ENCODE results near the gene GNGT2. TPM values are rescaled to one million over a fixed set of nuclear protein-coding genes. Genes with fewer than 3 reads are reported as not detected.
A peak's percentile ranks its signal among the peaks of the same experiment; 100 is the strongest.

GNGT2 gene
- polyA plus RNA-seq (2013, experiment 1 of 2) = 2.1 TPM
- 2.1 TPM for polyA plus RNA-seq (2013, experiment 2 of 2)

- H3K4me1 ChIP-seq (ENCODE audit: control insufficient read depth, insufficient read depth, low read length, poor library complexity, severe bottlenecking) = peaks cover 16% of the 10 kb centered on the region
- no peaks in the 10 kb centered on the region for H3K9me3 ChIP-seq (ENCODE audit: control insufficient read depth, low read length)
- 49 to 50% methylated on average over 17 to 18 of the region's 22 CpGs for WGBS, 2 experiments (ENCODE audit: insufficient coverage in 2 of 2)
- peaks cover 3% of the 10 kb centered on the region for H3K36me3 ChIP-seq (ENCODE audit: control insufficient read depth, insufficient read depth, low read length)
- H3K4me3 ChIP-seq (ENCODE audit: extremely low read depth, insufficient read depth, low read length, poor library complexity, severe bottlenecking) = peak within 1 kb of the TSS; percentile 37
- H3K27ac ChIP-seq (ENCODE audit: low read depth, low read length, severe bottlenecking) = peak within 1 kb of the TSS; percentile 64
Observed at GRCh38 chr17:49210158-49211029, at the start of gene GNGT2, which contains the start of gene ABI3. Gene GNGT2 (minus strand): TSS chr17:49210574. CDS start chr17:49207422, 3,152 bp downstream. Gene ABI3 (plus strand): TSS chr17:49210707. CDS start chr17:49210725, 18 bp downstream.

DNA sequence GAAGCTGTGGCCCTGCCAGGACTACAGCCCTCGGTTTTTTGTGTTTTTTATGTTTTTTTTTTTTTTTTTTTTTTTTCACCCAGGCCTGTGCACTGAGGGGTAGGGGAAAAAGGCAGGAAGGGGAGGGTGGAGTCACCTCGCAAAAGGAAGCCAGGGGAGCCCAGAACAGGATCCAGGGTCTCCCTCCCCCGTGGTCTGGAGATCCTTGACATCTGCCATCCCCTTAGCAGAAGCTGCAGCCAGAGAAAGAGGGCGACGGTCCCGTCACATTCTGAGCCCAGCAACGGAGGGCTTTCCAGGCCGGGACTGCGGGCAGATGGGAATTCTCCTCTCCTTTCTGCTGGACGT is 49.3 kb upstream of the GNGT2 start:
- Histone ChIP-seq H3K9me3 (ENCODE audit: control insufficient read depth, low read length) (no peaks in the 10 kb centered on the region), H3K4me1 (ENCODE audit: control insufficient read depth, insufficient read depth, low read length, poor library complexity, severe bottlenecking) (peaks cover 5% of the 10 kb centered on the region), H3K27ac (ENCODE audit: low read depth, low read length, severe bottlenecking) (peak overlapping the region; percentile 94), H3K4me3 (ENCODE audit: extremely low read depth, insufficient read depth, low read length, poor library complexity, severe bottlenecking) (peak overlapping the region; percentile 35), H3K36me3 (ENCODE audit: control insufficient read depth, insufficient read depth, low read length) (no peaks in the 10 kb centered on the region)
- WGBS, 2 experiments (ENCODE audit: insufficient coverage in 2 of 2) = 24 to 43% methylated on average over 2 to 9 of the region's 10 CpGs

GRCh38 chr17:49258394-49258793 is 48.0 kb upstream of the GNGT2 start:
- Histone ChIP-seq H3K9me3 (ENCODE audit: control insufficient read depth, low read length) (no peaks in the 10 kb centered on the region), H3K27ac (ENCODE audit: low read depth, low read length, severe bottlenecking) (no peak overlapping the region), H3K36me3 (ENCODE audit: control insufficient read depth, insufficient read depth, low read length) (no peaks in the 10 kb centered on the region), H3K4me1 (ENCODE audit: control insufficient read depth, insufficient read depth, low read length, poor library complexity, severe bottlenecking) (peaks cover 5% of the 10 kb centered on the region), H3K4me3 (ENCODE audit: extremely low read depth, insufficient read depth, low read length, poor library complexity, severe bottlenecking) (no peak overlapping the region)
- WGBS, 2 experiments (ENCODE audit: insufficient coverage in 2 of 2) = 88 to 100% methylated on average over 2 of the region's 3 CpGs

DNA sequence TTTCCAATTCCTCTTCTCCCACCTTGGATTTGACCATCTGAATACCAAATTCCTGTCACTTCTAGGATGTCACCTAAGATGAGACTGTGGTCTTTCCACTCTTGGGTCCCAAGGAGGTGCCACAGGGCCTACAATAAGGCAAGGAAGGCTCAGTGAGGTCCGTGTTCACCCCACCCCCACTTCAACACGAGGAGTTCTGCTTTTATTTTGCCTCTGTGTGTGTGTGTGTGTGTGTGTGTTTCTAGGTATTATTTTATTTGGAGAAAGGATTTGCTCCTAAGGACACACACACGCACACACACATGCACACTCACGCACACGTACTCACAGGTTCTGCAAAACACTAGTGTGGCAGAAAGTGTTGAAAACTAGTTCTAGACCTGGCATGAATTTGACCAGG is 44.8 kb upstream of the GNGT2 start:
- H3K27ac ChIP-seq (ENCODE audit: low read depth, low read length, severe bottlenecking) = no peak overlapping the region
- no peaks in the 10 kb centered on the region for H3K36me3 ChIP-seq (ENCODE audit: control insufficient read depth, insufficient read depth, low read length)
- no peak overlapping the region for H3K4me3 ChIP-seq (ENCODE audit: extremely low read depth, insufficient read depth, low read length, poor library complexity, severe bottlenecking)
- no peaks in the 10 kb centered on the region for H3K9me3 ChIP-seq (ENCODE audit: control insufficient read depth, low read length)
- WGBS, 2 experiments (ENCODE audit: insufficient coverage in 2 of 2) = 95 to 100% methylated on average over 1 to 3 of the region's 5 CpGs
- H3K4me1 ChIP-seq (ENCODE audit: control insufficient read depth, insufficient read depth, low read length, poor library complexity, severe bottlenecking) = no peaks in the 10 kb centered on the region

- Histone ChIP-seq H3K4me1 (ENCODE audit: control insufficient read depth, insufficient read depth, low read length, poor library complexity, severe bottlenecking) (no peaks in the 10 kb centered on the region), H3K9me3 (ENCODE audit: control insufficient read depth, low read length) (no peaks in the 10 kb centered on the region), H3K27ac (ENCODE audit: low read depth, low read length, severe bottlenecking) (no peak overlapping the region), H3K4me3 (ENCODE audit: extremely low read depth, insufficient read depth, low read length, poor library complexity, severe bottlenecking) (no peak overlapping the region), H3K36me3 (ENCODE audit: control insufficient read depth, insufficient read depth, low read length) (no peaks in the 10 kb centered on the region)
- WGBS, 2 experiments (ENCODE audit: insufficient coverage in 2 of 2) = 50 to 64% methylated on average over 1 to 2 of the region's 4 CpGs
Observed at GRCh38 chr17:49254066-49254465, 43.7 kb upstream of the GNGT2 start.

- 95 to 97% methylated on average over 5 to 6 of the region's 6 CpGs for WGBS, 2 experiments (ENCODE audit: insufficient coverage in 2 of 2)
- Histone ChIP-seq H3K9me3 (ENCODE audit: control insufficient read depth, low read length) (no peaks in the 10 kb centered on the region), H3K4me1 (ENCODE audit: control insufficient read depth, insufficient read depth, low read length, poor library complexity, severe bottlenecking) (no peaks in the 10 kb centered on the region), H3K27ac (ENCODE audit: low read depth, low read length, severe bottlenecking) (no peak overlapping the region), H3K4me3 (ENCODE audit: extremely low read depth, insufficient read depth, low read length, poor library complexity, severe bottlenecking) (no peak overlapping the region), H3K36me3 (ENCODE audit: control insufficient read depth, insufficient read depth, low read length) (no peaks in the 10 kb centered on the region)
Observed at GRCh38 chr17:49252148-49252695, 41.8 kb upstream of the GNGT2 start.

GRCh38 chr17:49249890-49250522 is 39.6 kb upstream of the GNGT2 start:
- Histone ChIP-seq H3K9me3 (ENCODE audit: control insufficient read depth, low read length) (no peaks in the 10 kb centered on the region), H3K36me3 (ENCODE audit: control insufficient read depth, insufficient read depth, low read length) (no peaks in the 10 kb centered on the region), H3K27ac (ENCODE audit: low read depth, low read length, severe bottlenecking) (no peak overlapping the region), H3K4me1 (ENCODE audit: control insufficient read depth, insufficient read depth, low read length, poor library complexity, severe bottlenecking) (no peaks in the 10 kb centered on the region), H3K4me3 (ENCODE audit: extremely low read depth, insufficient read depth, low read length, poor library complexity, severe bottlenecking) (no peak overlapping the region)
- 92 to 95% methylated on average over 10 to 11 of the region's 12 CpGs for WGBS, 2 experiments (ENCODE audit: insufficient coverage in 2 of 2)

DNA sequence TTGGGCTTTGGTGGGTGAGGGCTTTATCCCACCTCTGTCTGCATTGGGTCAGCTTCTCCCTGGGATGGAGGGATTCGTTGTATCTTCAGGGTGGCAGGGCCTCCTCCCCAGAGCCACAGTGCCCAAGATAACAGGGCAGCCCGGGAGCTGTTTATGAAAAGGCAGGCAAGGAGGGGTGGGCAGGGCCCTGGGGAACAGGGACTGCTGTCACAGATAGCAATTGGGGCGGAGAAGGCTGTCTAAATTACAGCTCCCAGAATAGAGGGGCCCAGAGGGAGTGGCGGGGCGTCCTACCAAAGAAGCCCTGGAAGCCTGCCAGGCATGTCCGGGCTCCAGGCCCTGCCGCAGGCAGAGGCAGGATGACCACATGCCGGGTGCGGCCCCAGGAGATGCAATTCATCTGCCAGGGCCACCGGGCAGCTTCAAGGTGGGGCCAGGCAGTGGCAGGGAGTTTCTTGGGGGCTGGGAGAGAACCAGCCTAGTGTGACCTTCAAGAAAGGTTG is 39.0 kb upstream of the GNGT2 start:
- no peak overlapping the region for H3K4me3 ChIP-seq (ENCODE audit: extremely low read depth, insufficient read depth, low read length, poor library complexity, severe bottlenecking)
- WGBS, 2 experiments (ENCODE audit: insufficient coverage in 2 of 2) = 70 to 84% methylated on average over 8 to 9 of the region's 10 CpGs
- H3K9me3 ChIP-seq (ENCODE audit: control insufficient read depth, low read length) = no peaks in the 10 kb centered on the region
- H3K36me3 ChIP-seq (ENCODE audit: control insufficient read depth, insufficient read depth, low read length) = no peaks in the 10 kb centered on the region
- no peaks in the 10 kb centered on the region for H3K4me1 ChIP-seq (ENCODE audit: control insufficient read depth, insufficient read depth, low read length, poor library complexity, severe bottlenecking)
- no peak overlapping the region for H3K27ac ChIP-seq (ENCODE audit: low read depth, low read length, severe bottlenecking)

DNA sequence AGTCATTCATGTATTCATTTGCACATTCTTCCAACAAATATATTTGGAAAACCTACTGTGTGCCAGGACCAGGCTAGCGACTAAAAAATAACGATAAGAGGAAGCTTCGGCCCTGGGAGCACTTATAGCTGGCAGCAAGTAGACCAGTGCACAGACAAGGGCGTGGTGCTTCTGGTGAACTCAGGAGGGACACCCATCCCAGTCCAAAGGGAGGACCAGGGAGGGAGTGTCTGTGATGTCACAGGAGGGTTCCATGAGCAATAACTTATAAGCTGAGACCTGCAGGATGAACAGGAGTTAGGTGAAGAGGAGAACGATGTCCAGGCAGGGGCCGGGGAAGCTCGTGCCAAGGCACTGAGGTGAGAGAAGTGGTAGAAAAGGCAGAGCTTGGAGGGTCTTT is 37.6 kb upstream of the GNGT2 start:
- WGBS, 2 experiments (ENCODE audit: insufficient coverage in 2 of 2) = 96 to 98% methylated on average over 7 of the region's 7 CpGs

DNA sequence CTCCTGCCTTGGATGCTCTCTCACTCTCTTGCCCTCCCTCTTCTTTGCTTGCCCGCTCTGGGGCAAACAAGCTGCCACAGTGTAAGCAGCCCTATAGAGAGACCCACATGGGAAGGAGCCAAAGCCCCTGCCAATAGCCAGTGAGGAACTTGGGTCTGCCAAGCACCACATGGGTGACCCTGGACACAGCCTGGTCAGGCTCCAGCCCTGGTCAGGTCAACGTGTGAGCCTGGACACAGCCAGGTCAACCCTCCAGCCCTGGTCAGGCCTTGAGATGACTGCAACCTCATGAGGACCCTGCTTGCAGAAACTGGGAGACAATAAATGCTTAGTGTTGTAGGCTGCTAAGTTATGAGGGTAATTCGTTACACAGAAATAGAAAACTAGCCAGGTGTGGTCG is 34.5 kb upstream of the GNGT2 start:
- Histone ChIP-seq H3K4me1 (ENCODE audit: control insufficient read depth, insufficient read depth, low read length, poor library complexity, severe bottlenecking) (no peaks in the 10 kb centered on the region), H3K27ac (ENCODE audit: low read depth, low read length, severe bottlenecking) (no peak overlapping the region), H3K36me3 (ENCODE audit: control insufficient read depth, insufficient read depth, low read length) (no peaks in the 10 kb centered on the region), H3K4me3 (ENCODE audit: extremely low read depth, insufficient read depth, low read length, poor library complexity, severe bottlenecking) (no peak overlapping the region), H3K9me3 (ENCODE audit: control insufficient read depth, low read length) (no peaks in the 10 kb centered on the region)
- 91 to 96% methylated on average over 4 of the region's 4 CpGs for WGBS, 2 experiments (ENCODE audit: insufficient coverage in 2 of 2)

More for the DNA sequence above, 37.6 kb upstream of the GNGT2 start:
- H3K36me3 ChIP-seq (ENCODE audit: control insufficient read depth, insufficient read depth, low read length) = no peaks in the 10 kb centered on the region
- H3K4me3 ChIP-seq (ENCODE audit: extremely low read depth, insufficient read depth, low read length, poor library complexity, severe bottlenecking) = no peak overlapping the region
- H3K4me1 ChIP-seq (ENCODE audit: control insufficient read depth, insufficient read depth, low read length, poor library complexity, severe bottlenecking) = no peaks in the 10 kb centered on the region
- H3K9me3 ChIP-seq (ENCODE audit: control insufficient read depth, low read length) = no peaks in the 10 kb centered on the region
- H3K27ac ChIP-seq (ENCODE audit: low read depth, low read length, severe bottlenecking) = no peak overlapping the region

Measured in mesodermal cell (in vitro differentiated cells).